CD4-positive, alpha-beta T cell treated with Interleukin-4 for 4 hours (primary cell): ENCODE measurements around the gene MTA1.
A peak's percentile ranks its signal among the peaks of the same experiment; 100 is the strongest.

Experiments used
- DNase-seq: peaks from one replicate; pipeline ENCODE4 v3.0.0-alpha.2; 2020

Gene MTA1

DNA sequence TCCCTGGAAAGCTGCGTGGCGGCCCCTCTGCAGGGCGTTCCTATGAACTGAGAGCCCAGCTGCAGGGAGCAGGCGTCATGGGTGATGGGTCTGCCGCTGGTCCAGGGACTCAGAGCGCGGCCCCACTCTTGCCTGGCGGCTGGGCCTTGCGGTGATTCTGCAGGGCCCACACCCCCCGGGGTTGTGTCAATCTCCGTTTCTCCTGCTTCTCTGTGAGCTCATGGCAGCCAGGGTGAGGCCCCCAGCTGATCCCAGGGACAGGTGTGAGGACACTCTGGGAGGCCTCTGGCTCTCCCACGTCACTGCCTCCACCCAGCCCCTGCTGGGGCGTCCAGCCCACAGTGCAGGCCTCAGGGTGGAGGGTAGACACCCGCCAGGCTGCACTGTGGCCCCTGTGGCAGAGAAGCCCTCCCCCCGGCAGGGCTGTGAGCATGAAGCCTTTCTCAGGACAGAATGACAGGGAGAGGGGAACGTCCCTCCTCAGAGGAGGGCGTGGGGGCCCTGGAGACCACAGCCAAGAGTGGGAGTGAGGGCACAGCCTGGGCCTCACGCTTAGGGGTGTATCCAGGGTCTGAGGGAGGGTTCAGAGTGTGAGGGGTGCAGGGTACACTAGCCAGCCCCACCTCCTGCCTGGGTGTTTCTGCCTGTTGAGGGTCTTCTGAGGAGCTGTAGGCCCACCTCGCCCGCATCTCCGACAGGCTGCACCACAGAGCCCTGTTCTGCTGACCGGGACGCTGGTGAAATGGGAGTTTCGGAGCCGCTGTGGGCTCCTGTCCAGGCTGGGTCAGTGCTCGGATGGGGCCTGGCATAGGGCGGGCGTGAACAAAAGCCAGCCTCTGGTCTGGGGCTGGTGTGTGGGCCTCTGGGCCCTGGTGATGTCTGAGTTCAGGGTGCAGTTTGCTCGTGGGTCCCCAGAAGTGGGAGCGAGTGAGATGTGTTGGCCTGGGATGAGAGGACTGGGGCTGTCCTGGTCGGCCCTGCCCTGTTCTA, 28.3 kb downstream of the MTA1 start:
- DNase-seq = no peak

DNA sequence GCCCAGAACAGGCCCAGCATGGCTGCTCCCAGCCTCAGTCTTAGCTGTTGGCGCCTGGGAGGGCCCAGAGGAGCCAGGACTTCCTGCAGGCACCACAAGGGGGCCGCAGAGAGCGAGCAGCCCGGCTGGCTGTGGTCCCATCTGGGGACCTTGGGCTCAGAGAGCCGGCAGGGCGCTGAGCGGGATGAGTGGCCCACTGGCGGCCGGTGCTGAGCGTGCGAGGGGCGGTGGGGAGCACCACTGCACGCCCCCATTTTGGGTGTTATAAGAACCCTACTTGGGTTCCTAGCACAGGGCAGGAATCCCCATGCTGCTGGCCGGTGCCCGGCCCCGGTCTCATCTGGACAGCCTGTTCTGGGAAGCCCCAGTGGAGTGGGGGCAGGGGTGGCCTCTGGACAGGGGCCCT, 29.1 kb downstream of the MTA1 start:
- peak; percentile 69 for DNase-seq

DNA sequence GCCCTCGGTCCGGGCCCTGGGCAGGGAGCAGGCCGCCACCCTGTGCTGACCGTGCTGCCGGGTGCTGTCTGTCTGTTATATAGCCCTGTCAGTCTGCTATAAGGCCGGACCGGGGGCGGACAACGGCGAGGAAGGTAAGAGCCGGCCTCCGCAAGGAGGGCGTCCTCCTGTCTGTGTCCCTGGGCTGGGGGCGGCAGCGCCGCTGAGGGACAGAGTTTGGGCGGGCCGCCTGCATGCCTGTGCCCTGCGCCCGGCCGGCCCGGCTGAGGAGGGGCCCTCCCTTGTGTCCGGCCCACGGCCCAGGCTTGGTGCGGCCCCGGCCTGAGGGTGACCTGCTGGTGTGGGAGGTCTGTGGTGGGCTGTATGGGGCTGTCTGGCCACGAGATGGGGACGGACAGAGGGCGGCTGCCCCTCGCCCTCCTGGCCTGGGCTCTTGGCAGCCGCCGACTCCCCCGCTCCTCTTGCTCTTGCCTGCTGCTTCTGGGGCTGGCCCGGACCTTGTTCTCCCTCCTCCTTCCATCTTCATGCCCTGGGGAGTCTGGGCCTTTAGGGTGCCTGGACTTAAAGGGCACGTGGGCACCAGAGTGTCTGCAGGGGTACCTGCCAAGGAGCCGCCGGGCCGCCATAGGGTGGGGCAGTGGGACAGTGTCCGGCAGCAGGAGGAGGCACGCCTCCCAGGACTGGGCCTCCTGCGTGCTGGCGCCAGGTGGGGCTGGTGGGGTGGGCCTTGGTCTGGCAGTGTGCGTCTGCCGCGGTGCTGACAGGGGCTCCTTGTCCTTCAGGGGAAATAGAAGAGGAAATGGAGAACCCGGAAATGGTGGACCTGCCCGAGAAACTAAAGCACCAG, 29.9 kb downstream of the MTA1 start:
- DNase-seq = no peak

DNA sequence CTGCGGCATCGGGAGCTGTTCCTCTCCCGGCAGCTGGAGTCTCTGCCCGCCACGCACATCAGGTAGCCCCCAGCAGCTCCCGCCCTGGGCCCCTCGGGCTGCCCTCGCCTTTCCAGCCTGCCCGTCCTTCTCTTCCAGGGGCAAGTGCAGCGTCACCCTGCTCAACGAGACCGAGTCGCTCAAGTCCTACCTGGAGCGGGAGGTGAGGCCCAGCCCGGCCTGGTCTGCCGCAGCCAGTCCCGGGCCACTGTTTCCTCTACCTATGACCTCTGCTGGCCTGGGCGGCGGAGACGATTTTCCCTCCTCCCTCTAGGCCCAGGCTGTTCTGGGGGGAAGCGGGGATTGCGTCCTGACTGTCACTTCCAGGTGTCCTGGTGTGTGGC, 30.5 kb downstream of the MTA1 start:
- no peak for DNase-seq

DNA sequence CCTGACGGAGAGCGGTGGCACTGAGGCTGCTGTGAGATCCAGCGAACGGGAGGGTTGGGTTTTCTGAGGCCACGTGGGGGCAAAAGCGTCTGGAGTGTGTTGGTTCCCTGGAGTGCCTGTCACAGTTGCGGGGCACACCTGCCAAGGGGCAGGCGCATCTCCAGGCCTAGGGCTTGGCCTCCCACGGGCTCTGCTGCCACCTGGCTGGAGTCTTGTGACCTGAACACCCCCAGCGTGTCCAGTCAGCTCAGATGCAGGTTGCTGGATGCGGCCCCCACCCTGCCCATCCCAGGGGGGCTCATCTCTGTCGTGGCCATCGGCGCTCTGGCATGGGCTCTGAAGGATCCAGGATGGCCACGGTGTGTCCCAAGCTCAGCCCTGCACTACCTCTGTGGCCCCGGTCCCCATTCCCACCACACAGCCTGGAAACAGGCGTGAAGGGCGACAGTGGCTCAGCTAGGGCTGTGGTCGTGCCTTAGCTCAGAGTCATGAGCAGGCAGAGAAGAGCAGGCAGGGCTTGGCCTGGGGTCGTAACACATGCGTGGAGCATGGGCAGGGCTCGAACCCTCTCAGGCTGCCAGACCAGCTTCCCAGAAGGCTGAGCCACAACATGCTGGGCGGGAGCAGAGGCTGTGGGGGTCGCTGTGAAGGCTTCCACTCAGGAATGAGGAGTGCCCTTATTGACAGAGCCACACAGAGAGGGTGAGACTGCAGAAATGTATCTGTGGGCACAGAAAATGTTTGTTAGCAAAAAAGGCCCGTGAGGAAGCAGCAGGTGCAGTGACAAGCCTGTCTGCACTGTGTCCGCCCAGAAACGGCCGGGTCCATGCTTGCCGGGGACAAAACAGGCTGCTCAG, 31.5 kb downstream of the MTA1 start:
- no peak for DNase-seq

DNA sequence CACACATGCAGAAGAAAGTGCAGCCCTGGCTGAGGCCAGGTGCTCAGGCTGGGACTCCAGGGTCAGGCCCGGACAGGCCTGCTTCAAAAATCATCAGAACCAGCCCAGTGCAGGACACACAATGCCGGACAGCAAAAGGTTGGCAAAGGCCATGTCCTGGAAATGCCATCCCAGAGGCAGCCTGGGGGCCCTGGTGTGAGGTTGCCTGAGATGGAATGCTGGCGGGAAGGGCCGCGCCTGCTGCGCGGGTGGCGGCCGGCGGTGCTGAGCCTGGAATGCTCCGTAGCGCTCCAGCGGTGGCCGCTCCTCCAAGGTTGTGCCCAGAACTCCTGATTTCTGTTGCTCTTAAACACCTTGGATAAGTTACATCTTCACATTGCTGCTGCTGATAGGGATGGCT, 33.3 kb downstream of the MTA1 start:
- no peak for DNase-seq

DNA sequence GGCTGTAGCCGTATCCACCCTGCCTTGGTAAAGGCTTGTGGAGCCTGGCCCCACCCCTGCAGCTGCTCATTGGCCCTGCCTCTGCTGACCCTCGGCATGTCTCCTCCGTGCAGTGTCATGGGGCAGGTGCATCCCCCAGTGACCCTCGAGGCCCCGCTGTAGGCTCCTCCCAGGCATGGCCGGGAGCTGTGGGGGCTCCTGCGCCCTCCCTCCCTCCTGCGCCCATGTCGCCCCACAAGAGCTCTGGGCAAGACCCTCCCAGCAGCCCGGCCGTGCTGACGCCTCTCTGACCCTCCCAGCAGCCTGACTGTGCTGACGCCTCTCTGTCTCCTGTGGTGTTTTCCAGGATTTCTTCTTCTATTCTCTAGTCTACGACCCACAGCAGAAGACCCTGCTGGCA, 34.2 kb downstream of the MTA1 start:
- DNase-seq = no peak

DNA sequence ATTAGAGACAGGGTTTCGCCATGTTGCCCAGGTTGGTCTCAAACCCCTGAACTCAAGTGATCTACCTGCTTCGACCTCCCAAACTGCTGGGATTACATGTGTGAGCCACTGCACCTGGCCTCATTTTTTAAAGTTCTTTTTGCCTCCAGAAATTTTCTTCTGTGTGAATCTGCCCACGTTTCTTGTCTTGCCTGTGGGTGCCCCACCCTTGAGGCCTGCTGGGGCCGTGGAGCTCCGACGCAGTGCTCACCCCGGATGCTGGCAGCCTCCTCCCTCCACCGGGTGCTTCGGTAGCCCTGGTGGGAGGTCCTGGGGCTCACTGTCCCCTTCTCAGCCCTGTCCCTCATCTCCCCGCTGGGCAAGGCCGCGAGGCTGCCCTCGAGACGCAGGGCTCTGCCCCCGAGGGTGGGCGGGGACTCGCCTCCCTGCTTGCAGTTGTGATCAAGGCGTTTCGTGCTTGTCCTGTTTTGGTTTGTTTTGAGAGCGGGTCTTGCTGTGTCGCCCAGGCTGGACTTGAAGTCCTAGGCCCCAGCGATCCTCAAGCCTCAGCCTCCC, 35.5 kb downstream of the MTA1 start:
- no peak for DNase-seq

DNA sequence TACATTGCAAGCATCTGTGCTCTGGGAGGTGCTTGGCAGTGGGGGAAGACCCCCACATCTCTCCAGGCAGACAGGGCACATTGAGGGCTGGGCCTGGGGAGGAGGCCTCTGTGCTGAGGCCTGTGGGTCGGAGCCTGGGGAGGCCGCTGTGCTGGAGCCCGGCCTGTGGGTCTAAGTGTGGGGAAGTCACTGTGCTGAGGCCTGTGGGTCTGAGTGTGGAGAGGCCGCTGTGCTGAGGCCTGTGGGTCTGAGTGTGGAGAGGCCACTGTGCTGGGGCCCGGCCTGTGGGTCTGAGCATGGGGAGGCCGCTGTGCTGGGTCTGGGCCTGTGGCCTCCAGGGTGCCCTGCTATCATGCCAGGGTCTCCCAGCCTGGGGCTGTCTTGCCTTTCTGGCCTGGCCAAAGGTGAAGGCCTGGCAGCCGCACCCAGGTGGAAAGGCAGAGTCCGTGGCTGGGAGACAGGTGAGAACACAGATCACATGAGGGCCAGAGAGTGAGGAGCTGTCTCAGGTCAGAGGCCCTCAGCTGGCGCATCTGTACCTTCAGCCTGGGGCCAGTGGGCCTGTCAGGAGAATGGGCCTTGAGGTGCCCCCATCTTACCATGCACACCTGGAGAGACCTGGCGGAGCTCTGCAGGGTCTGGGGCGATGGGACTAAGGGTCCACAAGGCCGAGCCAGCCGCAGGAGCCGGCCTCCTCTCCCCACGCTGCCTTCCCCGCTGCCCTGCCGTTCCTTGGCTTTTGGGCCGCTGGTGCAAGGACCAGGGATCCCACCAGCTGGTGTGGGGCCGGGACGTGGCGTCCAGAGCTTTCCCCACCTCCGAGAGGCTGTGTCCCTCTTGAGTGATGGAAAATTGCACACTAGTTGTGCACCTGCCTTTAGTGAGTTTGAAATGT, 36.4 kb downstream of the MTA1 start:
- no peak for DNase-seq

DNA sequence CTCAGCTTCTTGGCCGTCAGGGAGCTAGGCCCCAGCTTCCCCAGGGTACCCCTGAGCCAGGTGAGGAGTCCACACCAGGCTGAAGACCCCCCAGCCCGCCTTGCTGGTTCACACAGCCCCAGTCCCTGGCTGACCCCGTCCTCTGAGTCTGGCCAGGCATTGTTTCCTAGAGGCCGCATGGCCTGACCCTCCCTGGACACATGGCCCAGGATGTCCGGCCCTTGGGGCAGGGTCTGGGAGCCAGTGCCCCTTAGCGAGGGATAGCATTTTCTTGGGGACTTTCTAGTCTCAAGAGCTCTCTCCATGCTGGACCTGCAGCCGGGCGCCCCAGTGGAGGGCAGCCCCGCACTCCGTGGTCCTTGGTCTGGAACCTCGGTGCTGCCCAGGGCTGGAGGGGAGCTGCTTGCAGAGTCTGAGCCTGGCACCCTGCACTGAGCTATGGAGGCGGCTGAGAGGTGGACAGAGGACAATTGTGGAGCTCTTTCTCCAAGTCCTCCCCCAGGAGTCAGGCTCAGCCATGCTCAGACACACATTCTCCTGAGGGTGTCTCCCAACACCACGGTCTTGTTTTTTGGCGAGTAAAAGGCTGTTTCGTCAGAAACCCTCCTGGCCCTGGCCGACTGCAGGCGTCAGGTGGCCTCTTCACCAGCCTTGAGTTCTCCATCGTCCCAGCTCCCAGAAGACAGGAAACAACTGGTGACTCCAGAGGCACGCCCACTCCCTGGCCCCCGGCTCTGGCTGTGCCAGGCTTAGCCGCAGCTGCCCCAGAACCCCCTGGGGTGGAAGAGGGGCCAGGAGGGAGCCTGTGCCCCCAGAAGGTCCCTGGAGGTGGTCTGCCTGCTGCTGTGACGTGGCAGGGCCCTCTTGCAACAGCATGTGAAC, 37.4 kb downstream of the MTA1 start:
- DNase-seq = no peak

DNA sequence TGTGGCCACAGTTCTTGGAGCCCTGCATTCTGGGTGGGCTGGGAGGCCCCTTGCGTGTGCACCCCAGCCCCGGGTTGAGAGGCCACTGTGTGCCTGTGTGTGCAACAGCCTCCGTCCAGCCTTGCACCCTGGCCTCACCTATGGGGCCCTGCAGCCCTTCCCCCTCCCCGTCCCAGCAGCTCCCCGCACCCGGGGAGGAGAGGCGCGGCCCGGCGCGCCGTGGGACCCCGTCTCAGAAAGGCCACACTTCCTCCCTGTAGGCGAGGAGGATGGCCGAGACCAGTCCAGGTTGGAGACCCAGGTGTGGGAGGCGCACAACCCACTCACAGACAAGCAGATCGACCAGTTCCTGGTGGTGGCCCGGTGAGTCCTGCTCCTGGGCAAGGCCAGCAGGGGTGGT, 38.4 kb downstream of the MTA1 start:
- no peak for DNase-seq

DNA sequence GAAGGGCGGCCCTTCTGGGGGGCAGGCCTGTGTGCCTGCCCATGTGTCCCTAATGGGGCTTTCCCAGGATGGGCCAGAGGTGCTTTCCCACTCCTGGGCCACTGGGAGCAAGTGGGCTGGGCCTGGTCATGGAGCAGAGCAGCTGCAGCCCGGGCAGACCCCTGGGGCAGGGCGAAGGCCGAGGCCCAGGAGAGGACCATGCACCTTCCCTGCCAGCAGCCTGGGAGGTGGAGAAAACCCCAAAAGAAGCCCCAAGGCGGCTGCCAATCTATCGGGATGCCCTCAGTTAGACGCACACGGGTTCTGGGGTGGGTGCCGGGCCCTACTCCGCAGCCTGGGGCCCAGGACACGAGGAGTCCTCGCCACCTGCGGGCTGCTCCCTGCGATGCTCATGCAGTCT, 38.9 kb downstream of the MTA1 start:
- no peak for DNase-seq

DNA sequence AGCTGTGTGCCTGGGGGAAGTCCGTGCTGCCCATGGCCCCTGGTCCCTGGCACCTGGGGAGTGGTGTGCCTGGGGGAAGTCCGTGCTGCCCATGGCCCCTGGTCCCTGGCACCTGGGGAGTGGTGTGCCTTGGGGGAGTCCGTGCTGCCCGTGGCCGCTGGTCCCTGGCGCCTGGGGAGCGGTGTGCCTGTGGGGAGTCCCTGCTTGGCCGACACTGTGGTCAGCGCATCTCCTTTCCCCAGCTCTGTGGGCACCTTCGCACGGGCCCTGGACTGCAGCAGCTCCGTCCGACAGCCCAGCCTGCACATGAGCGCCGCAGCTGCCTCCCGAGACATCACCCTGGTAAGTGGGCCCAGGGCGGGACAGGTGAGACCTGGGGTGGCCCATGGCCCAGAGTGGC, 40.5 kb downstream of the MTA1 start:
- DNase-seq = no peak

DNA sequence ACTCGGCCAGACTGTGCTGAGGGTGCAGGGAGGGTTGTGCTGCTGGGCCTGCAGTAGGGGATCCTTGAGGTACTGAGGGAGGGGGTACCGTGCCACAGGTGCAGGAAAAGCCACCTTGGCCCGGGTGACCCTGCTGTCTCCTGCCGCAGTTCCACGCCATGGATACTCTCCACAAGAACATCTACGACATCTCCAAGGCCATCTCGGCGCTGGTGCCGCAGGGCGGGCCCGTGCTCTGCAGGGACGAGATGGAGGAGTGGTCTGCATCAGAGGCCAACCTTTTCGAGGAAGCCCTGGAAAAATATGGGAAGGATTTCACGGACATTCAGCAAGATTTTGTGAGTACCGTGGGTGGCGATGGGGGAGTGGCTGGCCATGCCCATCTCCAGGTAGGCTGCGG, 41.0 kb downstream of the MTA1 start:
- DNase-seq = no peak

DNA sequence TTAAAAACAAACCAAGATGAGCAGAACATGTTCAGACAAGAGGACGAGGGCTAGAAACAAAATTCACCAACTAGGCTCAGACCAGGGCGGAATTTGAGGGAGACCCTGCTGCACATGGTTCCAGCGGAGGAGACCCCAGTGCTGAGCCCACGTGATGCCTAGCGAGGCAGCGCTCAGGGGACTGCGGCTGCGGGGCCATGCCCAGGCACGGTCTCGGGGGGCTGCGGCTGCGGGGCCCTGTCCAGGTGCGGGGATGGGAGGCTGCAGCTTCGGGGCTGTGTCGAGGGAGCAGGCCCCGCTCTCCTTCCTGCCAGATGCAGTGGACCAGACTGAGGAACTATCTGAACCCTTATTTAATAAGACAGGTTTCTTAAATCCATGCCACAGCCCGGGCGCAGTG, 42.3 kb downstream of the MTA1 start:
- DNase-seq = no peak

DNA sequence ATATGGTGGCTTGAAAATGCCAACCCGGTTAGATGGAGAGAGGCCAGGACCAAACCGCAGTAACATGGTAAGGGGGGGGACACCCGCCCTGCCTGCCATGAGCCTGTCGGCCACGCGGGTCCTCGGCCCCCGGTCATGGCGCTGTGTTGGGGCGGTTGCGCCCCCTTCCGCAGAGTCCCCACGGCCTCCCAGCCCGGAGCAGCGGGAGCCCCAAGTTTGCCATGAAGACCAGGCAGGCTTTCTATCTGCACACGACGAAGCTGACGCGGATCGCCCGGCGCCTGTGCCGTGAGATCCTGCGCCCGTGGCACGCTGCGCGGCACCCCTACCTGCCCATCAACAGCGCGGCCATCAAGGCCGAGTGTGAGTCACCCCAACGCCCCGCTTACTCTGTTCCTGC, 44.9 kb downstream of the MTA1 start:
- no peak for DNase-seq

DNA sequence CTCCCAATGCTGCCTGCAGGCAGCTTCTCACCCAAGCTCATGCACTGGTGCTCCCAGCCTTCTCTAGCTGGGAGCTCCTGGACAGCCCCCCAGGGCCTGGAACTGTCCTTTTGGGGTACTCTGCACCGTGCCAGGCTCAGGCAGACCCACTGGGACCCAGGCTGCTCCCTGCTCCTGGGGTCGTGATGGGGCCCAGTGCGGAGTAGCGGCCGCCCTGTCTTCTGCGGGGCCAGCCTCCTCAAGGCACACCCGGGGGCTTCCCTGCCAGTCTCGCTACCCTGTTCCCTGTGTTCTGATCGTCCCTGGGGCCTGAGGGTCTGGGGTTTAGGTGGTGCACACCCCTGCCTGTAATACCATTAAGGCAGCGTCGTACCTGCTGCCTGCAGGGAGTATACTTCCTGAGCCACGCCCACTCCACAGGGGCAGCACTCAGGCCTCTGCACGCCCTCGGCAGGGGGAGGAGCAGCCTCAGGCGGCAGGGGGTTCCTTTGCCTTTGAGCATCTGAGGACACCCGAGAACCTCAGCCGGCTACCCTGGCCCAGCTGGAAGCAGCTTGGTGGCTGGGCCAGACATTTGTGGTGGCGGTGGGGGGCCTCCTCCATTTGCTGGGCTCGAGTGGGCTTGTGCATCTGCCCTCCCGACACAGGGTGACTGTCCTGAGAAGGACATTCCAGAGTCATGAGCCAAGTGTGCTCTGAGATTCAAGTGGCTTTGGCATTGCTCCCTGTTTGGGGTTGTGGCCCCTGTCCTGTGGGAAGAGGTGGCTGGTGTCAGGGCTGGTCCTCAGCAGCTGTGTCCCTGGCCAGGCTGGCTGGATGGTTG, 45.8 kb downstream of the MTA1 start:
- DNase-seq = no peak

DNA sequence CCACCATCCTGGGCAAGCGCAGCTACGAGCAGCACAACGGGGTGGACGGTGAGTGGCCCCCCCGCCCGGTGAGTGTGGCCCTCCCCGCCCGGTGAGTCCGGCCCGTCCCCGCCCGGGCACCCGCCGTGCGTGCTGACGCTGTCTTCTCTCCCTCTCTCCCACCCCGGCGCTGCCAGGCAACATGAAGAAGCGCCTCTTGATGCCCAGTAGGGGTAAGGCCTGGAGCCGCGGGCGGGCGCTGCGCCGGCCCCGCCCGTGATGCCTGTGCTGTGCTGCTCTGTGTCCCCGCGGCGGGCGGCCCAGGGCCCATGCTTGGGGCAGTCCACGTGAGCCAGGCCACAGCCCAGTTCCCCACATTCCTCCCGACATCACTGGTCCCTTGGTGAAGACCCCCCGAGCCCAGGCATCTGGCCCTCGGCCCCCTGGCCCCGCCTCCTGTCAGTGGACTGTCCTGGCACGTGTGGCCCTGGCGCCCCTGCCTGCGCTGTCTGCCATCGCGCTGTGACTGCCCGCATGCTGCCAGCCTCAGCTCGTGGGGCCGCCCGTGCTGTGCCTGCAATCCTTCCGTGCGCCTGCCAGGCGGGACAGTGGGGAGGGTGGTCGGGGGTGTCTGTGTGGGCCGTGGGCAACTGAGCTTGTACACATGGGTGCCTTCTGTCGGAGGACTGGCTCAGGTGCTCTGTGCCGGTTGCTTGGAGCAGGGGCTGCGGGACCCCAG, 47.1 kb downstream of the MTA1 start:
- DNase-seq = no peak
